Stimulated activated CD8-positive, alpha-beta memory T cell treated with anti-CD3 and anti-CD28 coated beads, Interleukin-7, amount 100 ng/mL, for 24 hours (primary cell): ENCODE measurements around the gene PHF21B.
A peak's percentile ranks its signal among the peaks of the same experiment; 100 is the strongest.
"Not testable (repeated sequence)": the region's sequence is repeated elsewhere in the genome, so short reads cannot be mapped to it uniquely, and the experiment has no call there.

Experiments
- DNase-seq: peaks from one replicate; pipeline ENCODE4 v3.0.0-alpha.2; 2020; ENCODE audit warnings: low read depth

Gene PHF21B

DNA sequence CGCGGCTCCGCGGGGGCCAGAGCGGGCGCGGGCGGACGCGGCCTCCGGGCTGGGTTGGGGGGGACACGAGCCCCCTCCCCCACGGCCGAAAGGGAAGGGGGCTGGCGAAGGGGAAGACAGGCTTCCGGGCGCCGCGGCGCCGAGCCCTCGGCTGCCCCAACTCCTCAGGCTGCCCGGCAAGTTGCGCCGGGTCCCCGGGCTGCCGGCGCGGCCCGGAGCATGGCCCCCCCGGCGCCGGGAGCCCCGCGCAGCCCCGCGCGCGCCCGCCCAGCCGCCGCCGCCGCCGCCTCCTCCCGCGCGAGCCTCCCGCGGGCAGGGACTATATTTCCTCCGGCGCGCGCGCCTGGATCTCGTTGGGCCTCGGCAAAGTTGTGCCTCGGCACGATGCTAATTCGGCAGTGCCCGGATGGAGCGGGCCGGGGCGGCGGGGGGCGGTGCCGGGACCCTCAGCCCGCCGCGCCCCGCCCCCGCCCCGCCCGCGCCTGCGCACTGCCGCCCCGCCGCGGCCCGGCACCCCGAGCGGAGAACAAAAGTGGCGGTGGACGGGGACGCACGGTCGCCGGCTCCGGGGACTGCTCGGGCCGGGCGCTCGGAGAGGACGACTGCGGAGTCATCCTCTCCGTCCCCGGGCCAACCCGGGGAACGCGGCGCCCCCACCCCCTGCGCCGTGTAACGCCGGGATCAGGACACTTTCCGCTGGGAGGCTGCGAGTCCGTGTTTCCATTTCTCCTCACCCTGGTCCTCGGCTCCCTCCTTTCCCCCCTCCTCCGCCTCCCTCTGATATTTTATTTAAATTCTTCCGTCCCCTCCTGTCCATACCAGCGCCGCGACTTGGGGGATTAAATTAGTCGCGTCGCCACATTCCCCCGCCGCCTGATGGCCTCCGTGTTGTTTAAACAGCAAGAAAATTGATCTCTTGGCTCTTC lies at the start of gene PHF21B:
PHF21B (minus strand) TSS at position 400 of the 926 bp plus-strand sequence. CDS start 456 bp downstream, outside the sequence.
- DNase-seq: peak; percentile 6

DNA sequence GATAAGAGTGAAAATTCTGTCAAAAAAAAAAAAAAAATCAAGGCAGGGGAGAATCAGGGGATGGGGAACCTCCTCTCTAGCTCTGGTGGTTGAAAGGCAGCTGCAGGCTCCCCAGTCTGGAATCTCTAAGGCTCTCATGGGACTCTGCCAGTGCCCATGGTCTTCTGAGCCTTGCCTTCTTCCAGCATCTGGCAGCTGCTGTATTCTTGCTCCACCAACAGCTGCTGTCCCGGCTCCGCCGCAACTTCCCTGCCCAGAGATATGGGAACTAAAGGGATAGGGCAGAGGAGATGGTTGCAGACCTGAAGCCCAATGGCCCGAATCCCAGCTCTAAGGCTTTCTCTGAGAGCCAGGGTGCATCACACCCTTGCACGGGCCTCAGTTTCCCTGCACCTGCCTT lies 49.5 kb upstream of the PHF21B start:
- DNase-seq: no peak

DNA sequence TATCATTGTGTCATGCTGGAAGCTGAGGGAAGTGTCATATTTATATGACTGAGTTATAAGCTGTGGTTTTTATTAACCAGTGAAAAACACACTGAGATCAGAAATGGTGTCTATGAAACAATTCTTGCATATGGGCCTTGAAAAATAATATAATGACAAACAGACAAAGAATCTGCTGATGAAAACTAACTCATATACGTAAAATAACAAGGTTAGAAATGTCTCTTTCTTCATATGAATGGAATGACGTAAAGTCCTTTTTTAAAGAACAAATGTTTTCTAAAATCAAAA lies 48.8 kb upstream of the PHF21B start:
- no peak for DNase-seq

DNA sequence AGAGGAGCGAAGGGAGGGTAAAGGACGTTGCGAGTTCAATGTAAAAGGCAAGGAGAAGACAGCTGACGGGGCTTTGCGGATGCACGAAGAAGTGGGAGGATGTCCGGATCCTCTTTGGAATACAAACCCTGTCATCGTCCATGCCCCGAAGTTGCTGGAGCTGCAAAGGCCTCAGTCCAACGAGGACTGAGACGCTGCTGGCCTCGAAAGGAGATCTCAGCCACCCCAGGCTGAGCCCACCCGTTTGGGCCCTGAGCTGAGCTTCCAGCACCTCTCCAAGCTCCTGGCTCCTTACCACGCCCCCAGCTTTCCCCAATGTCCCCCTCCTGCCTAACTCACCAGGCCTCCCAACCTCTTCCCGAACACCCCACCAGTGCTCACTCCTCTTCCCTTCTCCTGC lies 46.1 kb upstream of the PHF21B start:
- DNase-seq: no peak

DNA sequence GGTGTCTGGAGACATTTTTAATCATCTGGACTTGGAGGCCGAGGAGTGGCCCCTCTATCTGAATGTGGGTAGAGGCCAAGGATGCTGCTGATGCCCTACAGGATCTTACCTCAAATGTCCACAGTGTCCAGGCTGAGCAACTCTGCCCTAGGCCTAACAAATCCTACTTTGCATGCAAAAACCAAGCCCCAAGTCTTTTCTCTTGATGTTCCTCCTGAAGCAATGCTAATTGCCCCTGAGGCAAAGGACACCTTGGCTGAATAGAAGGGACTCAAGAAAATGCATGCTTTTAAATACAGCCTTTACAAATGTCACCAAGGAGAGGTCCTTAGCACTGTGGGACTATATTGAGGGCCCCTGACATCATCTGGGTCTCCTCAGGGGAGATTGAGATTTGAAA lies 43.8 kb upstream of the PHF21B start:
- DNase-seq: no peak

DNA sequence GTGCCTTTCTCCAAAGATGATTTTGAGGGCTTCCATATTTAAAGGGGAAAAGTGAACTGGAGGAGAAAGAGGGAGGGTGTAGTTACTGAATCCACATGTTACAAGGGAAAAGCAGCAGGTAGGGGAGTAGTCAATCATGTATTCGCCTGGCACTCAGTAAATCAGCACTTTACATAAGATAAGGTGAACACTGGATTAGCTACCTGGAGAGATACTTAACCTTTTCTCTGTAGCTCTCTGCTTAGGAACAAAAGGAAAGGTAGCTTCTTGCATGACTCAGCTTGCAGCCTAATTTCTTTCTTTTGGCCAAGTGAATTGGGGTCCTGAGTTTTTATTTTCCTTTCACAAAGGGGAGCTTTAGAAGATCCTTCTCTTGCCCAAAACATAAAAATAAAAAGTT lies 43.3 kb upstream of the PHF21B start:
- no peak for DNase-seq

DNA sequence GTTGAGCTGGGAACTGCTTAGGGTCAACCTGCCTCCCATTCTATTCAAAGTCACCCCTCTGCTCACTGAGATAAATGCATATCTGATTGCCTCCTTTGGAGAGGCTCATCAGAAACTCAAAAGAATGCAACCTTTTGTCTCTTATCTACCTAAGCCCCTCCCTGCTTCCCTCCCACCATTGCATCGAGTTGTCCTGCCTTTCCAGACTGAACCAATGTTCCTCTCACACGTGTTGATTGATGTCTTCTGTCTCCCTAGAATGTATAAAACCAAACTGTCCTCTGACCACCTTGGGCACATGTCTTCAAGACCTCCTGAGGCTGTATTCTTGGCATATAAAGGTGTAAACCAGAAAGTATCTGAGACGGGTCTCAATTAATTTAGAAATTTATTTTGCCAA lies 42.9 kb upstream of the PHF21B start:
- not testable (repeated sequence) for DNase-seq

DNA sequence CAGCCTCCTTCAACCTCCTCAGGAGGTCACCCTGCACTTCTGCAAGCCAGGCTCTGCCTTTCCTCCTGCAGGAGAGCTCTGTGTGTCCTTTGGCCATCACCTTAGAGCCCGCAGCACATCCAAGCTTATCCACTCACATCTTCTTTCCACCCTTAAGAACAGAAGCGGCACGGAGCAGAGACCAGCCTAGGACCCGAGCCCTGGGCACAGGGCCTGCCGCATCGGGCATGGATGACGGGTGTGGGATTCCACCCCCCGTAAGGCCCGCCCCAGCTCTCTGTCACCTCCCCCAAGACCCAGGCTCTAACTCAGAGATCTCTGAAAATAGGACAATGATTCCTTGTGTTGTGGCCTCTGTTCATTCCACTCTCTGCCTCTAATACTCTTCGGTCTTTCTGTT lies 42.1 kb upstream of the PHF21B start:
- DNase-seq: no peak

DNA sequence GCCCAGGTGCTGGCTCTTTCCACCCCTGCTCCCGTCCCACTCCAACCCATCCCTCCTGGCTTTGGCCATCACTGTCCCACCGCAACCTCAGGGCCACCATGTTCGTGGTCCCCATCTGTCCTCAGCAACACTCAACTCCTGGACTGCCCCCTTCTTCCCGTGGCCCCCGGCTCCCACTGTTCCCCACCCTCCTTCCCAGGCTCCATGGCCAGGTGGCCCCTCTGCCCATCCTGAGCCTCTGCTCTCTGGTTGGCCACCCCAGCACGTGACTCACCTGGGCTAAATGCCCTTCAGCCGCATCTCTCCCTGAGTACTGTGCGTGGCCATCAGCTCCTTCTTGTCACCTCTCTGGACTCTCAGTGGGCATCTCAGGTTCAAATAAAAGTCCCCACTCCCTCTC lies 41.6 kb upstream of the PHF21B start:
- DNase-seq: no peak

DNA sequence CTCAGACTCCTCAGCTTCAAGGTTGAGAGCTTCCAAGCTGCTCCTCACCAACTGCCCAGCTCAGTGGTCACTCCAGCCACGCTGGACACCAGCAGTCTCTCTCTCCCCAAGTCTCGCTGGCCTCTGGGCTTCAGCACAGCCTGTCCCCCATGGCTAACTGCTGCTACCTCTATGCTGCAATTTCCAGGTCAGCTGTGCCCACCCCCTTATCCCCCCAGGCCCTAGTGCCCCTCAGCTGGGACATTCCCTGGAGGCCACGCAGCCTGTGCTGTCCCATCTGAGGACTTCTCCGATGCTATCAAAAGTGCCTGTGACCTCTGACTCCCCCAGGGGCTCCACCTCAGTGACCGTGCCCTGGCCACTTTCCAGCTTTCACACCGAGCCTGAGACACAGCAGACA lies 37.5 kb upstream of the PHF21B start:
- no peak for DNase-seq

DNA sequence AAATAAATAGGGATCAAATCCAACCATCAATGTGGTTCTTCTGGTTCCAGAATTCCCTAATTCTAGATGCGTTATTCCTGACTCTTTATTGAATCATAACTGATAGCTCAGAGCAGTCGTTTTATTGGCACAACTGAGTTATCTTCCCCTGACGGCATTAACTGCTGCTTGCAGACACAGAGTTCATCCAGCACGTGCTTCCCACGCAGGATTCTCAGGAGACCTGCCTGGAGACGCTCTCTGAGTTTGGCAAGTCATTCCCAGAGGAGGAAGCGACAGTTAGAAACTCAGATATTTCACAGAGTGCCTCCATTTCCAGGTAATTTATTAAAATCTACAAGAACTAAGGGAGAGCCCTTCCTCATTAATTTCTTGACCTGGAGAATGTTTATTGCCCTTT lies 35.4 kb upstream of the PHF21B start:
- DNase-seq: no peak

DNA sequence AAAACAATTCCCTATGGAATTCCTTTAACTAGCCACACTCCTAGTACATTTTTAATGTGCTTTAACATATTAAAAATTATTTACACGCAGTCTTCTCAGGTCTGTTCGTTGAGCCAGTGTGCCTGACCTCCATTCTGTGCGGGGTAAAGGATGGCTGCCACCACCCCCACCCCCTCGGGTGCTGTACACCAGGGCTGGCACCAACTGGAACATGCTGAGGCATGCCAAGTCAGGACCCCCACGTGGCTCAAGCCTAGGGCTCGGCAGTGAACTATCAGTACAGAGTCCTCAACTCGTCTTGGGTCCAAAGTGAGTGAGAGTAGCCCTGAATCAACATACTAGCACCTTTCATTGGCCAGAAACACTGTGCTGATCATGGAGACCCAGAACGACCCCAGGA lies 32.5 kb upstream of the PHF21B start:
- DNase-seq: no peak

DNA sequence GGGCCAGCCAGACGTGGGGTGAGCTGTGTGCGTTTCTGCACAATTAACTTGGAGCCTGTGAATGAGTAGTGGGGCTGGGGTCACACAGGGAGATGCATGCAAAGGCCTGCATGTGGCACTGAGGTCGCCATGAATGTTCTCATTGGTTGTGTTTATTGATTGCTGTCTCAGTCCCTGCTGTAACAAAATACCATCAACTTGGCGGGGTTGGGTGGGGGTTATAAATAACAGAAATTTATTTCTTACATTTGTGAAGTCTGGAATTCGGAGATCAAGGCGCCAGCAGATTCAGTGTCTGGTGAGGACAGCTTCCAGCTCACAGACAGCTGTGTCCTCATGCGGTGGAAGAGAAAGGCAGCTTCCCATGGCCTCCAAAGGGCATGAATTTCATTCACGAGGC lies 29.3 kb upstream of the PHF21B start:
- DNase-seq: no peak

DNA sequence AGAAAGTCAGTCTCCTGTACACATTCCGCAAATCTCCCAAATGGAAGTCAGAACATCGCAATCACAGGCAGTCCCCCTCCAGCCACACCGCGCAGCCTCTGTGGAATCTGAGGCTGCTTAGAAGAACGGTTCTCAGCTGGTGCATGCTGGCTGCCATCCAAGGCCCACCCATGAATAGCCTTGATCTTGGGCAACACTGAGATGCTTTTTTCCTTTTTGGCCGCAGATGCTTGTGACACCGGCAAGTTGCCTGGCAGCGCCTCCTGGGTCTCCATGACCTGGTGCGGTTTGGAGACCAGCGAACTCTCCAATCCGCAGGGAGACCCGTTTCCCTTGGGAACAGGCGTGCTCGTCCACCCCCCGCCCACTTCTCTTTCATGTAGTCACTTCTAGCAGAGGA lies 26.3 kb upstream of the PHF21B start:
- DNase-seq: no peak

DNA sequence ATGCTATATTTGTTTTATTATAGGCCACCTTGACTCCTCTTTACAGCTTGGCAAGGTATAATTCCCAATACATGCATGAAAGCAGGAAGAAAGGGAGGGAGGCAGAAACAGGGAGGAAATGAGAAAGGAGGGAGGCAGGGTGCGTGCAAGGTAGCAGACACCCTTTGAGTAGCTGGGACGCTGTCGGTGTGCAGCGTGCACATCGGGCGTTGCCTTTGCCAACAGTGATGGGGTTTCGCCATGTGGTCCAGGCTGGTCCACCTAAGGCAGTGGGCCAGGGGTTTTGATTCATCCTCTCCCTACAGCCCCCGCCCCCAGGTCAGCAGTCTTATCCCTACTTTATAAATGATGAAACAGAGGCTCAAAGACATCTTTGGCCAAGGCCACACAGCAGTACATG lies 25.0 kb upstream of the PHF21B start:
- no peak for DNase-seq

DNA sequence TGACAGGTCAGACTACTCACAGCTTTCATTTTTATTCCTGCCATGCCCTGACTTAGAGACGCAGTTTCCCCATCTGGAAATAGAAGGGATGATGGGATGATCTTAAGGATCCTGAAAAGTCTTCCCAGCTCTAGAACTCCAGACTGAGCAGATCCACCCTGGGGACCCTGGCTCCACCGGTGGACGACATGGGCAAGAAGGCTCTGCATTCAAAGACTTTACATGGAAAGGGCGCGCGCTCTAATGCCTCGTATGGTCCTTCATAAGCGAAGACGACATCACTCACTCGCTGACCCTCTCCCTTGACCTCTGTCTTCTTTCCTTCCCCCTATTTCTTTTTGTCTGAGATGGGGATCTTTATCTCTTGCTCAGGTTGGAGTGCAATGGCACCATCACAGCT lies 24.4 kb upstream of the PHF21B start:
- DNase-seq: no peak

DNA sequence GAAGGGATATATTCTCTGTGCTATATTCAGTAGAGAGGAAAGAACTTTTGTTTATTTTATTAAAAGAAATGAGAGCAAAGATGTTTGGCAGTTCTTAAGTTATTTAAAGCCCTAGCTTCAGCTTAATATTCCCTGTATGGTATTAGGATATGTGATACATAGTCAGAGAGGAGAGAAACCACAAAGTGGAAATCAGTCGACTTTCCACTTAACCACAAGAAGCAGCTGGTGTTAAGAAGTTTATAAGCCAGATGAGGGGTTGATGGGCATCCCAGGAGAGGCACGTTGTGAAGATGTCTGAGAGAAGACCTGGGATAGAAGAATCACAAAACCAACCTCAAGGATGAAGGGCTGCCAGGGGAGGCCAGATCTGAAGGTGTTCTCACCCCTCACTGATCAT lies 23.3 kb upstream of the PHF21B start:
- no peak for DNase-seq

DNA sequence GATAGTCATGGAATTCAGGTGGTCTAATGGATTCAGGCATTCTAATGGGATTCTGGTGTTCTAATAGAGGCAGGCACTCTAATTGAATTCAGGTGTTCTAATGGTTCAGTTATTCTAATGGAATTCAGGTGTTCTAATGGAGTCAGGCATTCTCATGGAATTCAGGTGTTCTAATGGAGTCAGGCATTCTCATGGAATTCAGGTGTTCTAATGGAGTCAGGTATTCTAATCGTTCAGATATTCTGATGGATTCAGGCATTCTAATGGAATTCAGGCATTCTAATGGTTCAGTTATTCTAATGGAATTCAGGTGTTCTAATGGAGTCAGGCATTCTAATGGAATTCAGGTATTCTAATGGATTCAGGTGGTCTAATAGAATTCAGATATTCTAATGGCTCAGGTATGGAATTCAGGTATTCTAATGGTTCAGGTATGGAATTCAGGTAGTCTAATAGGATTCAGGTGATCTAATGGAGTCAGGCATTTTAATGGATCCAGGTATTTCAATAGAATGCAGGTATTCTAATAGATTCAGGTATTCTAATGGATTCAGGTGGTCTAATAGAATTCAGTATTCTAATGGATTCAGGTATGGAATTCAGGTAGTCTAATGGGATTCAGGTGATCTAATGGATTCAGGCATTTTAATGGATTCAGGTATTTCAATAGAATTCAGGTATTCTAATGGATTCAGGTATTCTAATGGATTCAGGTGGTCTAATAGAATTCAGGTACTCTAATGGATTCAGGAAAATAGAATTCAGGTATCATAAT lies 22.0 kb upstream of the PHF21B start:
- DNase-seq: no peak

DNA sequence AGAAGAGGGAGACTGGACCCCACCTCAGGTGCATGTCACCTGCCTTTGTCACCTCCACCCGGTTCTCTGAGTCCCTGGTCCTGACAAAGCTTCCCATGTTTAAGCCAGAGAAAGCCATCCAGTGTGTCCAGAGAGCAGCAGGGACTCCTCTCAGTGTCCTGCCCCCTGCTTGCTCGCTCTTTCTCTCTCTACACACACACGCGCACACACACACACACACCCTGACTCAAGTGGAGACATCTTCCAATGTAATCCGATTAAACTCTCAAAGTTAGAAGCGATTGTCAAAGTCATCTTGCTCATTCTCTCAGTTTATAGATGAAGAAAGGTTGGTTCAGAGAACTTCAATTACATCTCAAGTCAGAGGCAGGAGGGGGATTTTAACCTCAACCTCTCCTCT lies 19.7 kb upstream of the PHF21B start:
- DNase-seq: no peak

DNA sequence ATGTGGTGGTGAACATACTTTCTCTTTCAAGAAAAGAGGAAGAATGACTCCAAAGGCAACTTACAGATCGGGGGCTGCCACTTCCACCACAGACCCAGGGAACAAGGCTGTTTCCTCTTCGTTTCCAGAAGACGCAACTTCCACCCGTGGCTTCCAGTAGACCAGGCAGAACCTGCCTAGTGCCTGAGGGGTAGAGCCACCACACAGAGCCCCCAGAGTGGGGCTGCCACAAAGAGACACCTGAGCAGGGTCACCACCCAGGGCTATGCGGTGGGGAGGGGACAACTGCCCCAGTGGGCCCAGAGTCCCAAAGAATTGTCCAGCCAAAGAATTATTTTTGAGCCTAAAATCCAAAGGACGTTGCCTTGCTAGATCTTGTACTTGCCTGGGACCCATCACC lies 16.7 kb upstream of the PHF21B start:
- DNase-seq: no peak

DNA sequence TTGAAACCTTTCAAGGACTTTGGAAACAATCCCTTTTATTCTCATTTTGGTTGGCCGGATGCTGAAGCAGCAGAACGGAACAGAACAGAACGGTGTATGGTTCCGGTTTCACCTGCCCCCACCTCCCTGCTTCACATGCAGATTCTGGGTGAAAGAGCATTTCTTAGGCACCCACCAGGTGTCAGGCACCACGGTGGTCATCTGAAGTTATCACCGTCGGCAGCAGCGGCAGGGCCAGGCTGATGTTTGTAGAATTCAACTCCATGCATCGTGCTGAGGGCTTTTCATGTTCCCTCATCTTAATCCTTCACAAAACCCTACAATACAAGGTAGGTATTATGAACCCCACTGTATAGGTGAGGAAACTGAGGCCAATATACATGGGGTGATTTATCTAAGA lies 13.6 kb upstream of the PHF21B start:
- no peak for DNase-seq

DNA sequence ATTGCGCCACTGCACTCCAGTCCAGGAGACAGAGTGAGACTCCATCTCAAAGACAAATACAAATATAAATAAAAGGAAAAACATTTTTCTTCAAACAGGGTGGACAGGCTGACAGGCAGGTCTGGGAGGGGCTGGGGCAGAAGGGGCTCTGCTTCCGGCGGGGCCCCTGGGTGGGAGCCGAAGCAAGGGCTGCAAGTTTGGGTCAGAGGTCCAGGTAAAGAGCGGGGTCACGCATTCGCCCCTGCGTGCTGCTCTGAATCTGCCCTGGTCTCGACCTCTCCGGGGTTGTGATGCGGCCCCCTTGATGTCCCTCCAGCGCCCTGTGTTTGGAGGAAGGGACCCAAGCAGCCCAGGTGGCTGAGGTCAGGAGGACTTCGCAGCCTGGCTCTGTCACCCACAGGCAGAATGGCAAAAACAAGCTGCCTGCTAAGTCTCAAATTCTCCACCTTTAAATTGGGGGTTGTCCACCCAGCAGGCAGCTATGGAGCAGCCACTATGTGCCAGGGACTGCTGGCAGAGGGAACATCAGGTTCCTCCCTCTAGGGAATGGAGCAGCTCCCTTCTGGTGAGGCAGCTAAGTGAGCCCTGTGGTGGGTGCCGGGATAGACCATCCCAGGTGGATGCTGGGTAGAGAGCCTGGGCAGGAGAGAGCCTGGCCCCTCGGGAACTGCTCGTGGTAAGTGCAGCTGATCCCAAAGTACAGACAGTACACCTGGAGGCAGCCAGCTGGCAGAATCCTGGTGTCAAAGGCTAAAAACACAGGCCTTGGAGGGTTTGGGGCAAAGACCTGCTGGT lies 10.3 kb upstream of the PHF21B start:
- DNase-seq: no peak

DNA sequence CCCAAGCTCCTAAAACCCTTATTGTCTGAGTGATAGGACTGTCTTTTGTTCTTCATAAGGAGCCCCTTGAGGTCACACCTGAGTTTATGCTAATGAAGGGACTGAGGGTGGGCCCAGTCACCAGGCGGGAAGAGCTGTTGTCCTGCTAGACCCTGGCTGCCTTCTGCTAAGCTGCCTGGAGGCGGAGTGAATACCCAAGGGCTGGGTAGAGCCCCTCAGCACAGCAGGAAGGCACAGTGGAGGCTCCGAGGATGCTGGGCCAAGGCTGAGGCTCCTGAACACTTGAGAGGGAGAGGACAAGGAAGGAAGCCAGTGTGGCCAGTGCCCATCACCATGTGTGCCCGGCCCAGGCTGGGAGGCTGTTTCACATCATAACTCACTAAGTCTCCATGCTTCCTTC lies 4.8 kb upstream of the PHF21B start:
- no peak for DNase-seq
